ENCODE measurements around the gene KRTDAP.

KRTDAP gene

GRCh38 chr19:35513628-35514281 lies 23.5 kb upstream of the KRTDAP start, which contains the start of gene DMKN:
Gene DMKN, minus strand, starts transcription at chr19:35513649. Its CDS starts 174 bp downstream, at chr19:35513475.
- TF ChIP-seq CTCF (IDR thresholded peaks at IDR 0.05; ENCODE audit: extremely low read depth, insufficient read depth, missing control alignments) = no peak
- in situ Hi-C loops (cut with MboI; ENCODE audit: low pct_unique_long_range_greater_than_20kb, low sequenced_read_pairs, unreplicated experiment) = no loop called here
- DNase-seq (ENCODE audit: low spot score) = no peak

GRCh38 chr19:35512831-35513627 lies 22.8 kb upstream of the KRTDAP start:
- in situ Hi-C loops (cut with MboI; ENCODE audit: low pct_unique_long_range_greater_than_20kb, low sequenced_read_pairs, unreplicated experiment) = no loop called here
- DNase-seq (ENCODE audit: low spot score) = no peak
- TF ChIP-seq CTCF (IDR thresholded peaks at IDR 0.05; ENCODE audit: extremely low read depth, insufficient read depth, missing control alignments) = no peak

GRCh38 chr19:35511337-35511736 lies 21.1 kb upstream of the KRTDAP start:
- no peak for TF ChIP-seq CTCF (IDR thresholded peaks at IDR 0.05; ENCODE audit: extremely low read depth, insufficient read depth, missing control alignments)
- no peak for DNase-seq (ENCODE audit: low spot score)
- in situ Hi-C loops (cut with MboI; ENCODE audit: low pct_unique_long_range_greater_than_20kb, low sequenced_read_pairs, unreplicated experiment) = no loop called here

GRCh38 chr19:35510626-35510964 lies 20.3 kb upstream of the KRTDAP start:
- in situ Hi-C loops (cut with MboI; ENCODE audit: low pct_unique_long_range_greater_than_20kb, low sequenced_read_pairs, unreplicated experiment) = no loop called here
- TF ChIP-seq CTCF (IDR thresholded peaks at IDR 0.05; ENCODE audit: extremely low read depth, insufficient read depth, missing control alignments) = no peak
- DNase-seq (ENCODE audit: low spot score) = no peak

GRCh38 chr19:35509861-35510625 lies 19.8 kb upstream of the KRTDAP start:
- DNase-seq (ENCODE audit: low spot score) = peak; percentile 91
- peak; percentile 94 for TF ChIP-seq CTCF (IDR thresholded peaks at IDR 0.05; ENCODE audit: extremely low read depth, insufficient read depth, missing control alignments)
- in situ Hi-C loops (cut with MboI; ENCODE audit: low pct_unique_long_range_greater_than_20kb, low sequenced_read_pairs, unreplicated experiment) = no loop called here

- TF ChIP-seq CTCF (IDR thresholded peaks at IDR 0.05; ENCODE audit: extremely low read depth, insufficient read depth, missing control alignments) = no peak
- in situ Hi-C loops (cut with MboI; ENCODE audit: low pct_unique_long_range_greater_than_20kb, low sequenced_read_pairs, unreplicated experiment) = no loop called here
Measured at GRCh38 chr19:35509018-35509652, 18.9 kb upstream of the KRTDAP start.

More at GRCh38 chr19:35509018-35509652, 18.9 kb upstream of the KRTDAP start:
- peak; percentile 86 for DNase-seq (ENCODE audit: low spot score)
